OCI-LY7 (cell line): ENCODE data around the gene ZXDC.

Experiments
- CTCF ChIP-seq: fragments of 200-600 bp; sonication (generic); conservative IDR thresholded peaks from 2 replicates; pipeline ENCODE4 v1.5.1; 2014; ENCODE audit warnings: mild to moderate bottlenecking, antibody characterized with exemption, low read length, moderate library complexity, mixed read lengths
- EZH2phosphoT487 ChIP-seq: fragments of 200-600 bp; sonication (generic); IDR thresholded peaks from 2 replicates; pipeline ENCODE4 v1.6.1; 2018; ENCODE audit warnings: low read depth, borderline replicate concordance, mild to moderate bottlenecking, mixed run types, antibody characterized with exemption, low read length, moderate library complexity, mixed read lengths

- TF ChIP-seq CTCF (no peak), EZH2phosphoT487 (no peak)
These were observed 6.3 kb upstream of the ZXDC start for GRCh38 chr3:126481808-126482502.
